Subcutaneous preadipocyte (primary cell): Measurements from ENCODE around the gene PEA15. TPM values are rescaled to one million over a fixed set of nuclear protein-coding genes. Genes with fewer than 3 reads are reported as not detected.

Experiments
- total RNA-seq: library from RNA; depleted of rRNA; stranded (reverse); fragments of >200 nt; gene quantifications from 2 replicates; pipeline ENCODE4 v1.2.3, GENCODE V29; 2012

PEA15 gene, protein sequence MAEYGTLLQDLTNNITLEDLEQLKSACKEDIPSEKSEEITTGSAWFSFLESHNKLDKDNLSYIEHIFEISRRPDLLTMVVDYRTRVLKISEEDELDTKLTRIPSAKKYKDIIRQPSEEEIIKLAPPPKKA
- 67.1 and 80.8 TPM in 2 replicates for total RNA-seq

DNA sequence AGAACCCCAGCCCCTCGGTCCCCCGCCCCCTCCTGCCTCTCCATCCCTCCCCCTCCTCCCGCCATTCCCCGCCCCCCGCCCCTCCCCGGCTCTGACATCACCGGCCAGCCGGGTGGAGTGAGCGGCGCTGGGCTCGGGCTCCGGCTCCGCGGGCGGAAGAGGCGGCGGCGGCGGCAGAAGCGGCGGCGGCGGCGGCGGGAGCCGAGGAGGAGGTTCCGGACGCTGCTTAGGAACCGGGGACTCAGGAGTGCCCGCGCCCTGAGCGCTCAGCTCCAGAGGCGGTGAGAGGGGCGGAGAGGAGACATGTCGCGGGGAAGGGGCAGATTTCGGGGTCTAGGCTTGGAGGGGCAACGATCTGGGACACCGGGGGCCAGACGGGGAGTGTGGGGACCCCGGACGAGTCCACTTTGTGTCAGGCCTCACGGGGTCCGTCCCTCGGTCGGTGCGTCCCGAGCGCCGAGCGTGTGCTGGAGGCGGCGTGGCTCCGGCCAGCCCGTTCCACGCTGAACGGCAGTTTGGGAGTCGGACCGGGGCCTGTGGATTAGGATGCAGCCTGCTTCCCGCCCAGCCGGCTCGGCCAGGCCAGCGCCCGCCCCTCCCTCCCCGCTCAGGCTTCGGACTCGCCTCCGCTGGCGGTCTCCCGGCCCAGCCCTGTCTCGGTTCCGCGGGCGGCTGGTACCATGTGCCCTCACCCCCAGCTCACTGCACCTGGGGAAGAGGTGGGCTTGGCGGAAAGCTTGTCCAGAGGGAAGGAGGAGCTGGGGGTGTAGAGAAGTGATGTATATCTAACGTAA, at the start of gene PEA15:
Gene PEA15, plus strand, starts transcription at position 143 of the 794 bp plus-strand sequence. CDS start 6,161 bp downstream, outside the sequence.

DNA sequence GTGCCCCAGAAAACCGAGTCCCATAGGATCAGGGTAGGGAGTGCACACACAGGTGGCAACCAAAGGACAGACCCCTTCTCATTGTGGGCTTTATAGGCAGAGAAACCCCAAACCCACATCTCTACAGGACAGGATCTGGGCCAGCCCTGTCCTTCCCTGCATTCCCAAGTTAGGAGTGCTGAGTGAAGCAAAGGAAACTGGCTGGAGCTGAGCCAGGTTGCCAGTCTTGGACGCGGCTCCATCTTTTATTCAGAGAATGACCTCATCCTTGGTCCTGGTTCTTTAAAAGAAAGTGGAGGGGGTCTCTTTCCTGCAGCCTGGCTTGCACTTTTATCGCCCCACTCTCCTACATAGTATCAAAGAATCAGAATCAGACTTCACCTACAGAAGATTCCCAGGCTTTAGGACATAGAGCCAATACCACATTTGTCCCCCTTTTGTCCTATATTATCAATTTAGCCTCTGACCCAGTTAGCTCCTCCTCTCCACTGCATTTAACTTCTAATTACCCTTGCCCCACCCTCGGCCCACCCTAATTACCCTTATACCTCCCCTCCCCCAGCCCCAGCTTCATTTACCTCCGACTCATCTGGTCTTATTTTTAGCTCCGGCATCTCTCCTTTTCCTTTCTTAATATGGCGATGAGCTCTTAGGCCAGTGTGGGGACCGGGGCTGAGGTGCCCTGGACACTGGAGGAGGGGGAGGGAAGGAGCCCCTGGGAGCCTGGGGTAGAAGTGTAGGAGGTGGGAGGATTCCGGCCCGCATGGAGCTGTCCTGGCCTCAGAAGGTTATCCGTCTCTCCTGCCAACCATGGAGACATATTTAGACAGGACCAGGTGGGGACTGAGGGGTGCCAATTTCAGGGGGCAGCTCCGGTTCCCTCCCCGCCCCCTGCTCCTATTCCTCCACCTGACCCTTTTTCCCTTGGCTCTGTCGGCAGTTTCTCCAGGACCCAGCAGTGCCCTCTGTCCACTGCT, 15.2 kb upstream of the PEA15 start, which contains the start of gene CASQ1:
Gene CASQ1, plus strand, starts transcription at position 927 of the 977 bp plus-strand sequence. CDS start 177 bp downstream, outside the sequence.

DNA sequence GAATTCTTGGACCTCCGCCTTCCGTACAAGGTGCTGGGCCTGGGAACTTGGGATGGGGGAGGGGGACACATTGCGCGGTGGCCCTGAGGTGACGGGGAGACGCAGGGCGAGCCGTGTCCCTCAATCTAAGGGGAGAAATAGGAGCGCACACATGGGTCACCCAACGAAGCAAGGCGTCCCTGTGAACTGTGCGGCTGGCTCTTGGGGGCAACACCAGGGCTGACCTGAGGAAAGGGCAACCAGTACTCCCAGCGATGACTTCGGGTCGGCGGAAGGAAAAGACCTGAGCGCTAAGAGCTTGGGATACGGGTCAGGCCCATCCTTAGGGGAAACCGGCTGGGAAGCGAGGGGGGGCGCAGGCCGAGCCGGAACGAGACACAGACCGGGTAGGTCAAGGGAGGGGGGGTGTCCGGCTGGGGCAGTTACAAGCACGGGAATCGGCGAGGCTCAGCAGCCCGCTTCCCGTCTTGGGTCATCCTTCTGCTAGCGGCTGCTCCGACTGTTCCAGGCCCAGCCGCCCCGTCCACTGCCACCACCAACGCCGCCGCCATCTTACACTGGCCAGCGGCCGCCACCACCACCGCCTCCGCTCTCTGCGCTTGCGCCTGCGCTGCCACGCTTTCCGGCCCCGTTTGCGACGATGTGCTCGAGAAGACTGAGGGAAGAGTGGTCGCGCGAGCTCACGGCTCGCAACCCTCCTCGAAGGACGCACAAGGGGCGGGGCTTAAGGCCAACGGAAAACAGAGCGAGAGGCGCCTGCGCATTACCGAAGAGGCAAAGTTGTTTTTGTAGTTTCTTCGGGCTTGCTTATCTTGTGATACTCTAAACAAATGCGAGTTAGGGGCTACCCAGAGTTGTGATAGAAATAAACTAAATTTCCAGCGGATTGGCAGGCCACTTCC, 57.0 kb downstream of the PEA15 start, which contains the start of gene DCAF8:
Gene DCAF8, minus strand, starts transcription at position 657 of the 902 bp plus-strand sequence. CDS start 18,541 bp downstream, outside the sequence.

Other genes with a start within 250 kb of the PEA15 start
- gene PIGM, start 173.4 kb upstream of the PEA15 start, total RNA-seq: 5.1 and 6.6 TPM in 2 replicates
- gene KCNJ10, start 135.2 kb upstream of the PEA15 start, total RNA-seq: not detected in 2 replicates
- under 0.01 TPM in 1 of 2 replicates, not detected in the other for gene KCNJ9, start 123.8 kb upstream of the PEA15 start, total RNA-seq
- gene IGSF8, start 106.8 kb upstream of the PEA15 start, total RNA-seq: 11.5 and 14.3 TPM in 2 replicates
- not detected in 2 replicates for gene ATP1A2, start 89.6 kb upstream of the PEA15 start, total RNA-seq
- not detected in 2 replicates for gene ATP1A4, start 53.8 kb upstream of the PEA15 start, total RNA-seq
- gene CASQ1, start 14.8 kb upstream of the PEA15 start, total RNA-seq: not detected in 2 replicates
- 77.2 and 85.2 TPM in 2 replicates for gene DCAF8, start 57.2 kb downstream of the PEA15 start, total RNA-seq
- 54.4 and 58.8 TPM in 2 replicates for gene PEX19, start 79.7 kb downstream of the PEA15 start, total RNA-seq
- 199 and 249 TPM in 2 replicates for gene COPA, start 137.9 kb downstream of the PEA15 start, total RNA-seq
- gene NCSTN, start 138.0 kb downstream of the PEA15 start, total RNA-seq: 107 and 115 TPM in 2 replicates
- gene NHLH1, start 161.7 kb downstream of the PEA15 start, total RNA-seq: 0.20 TPM in 1 of 2 replicates, not detected in the other
- under 0.01 TPM in 1 of 2 replicates, not detected in the other for gene VANGL2, start 195.2 kb downstream of the PEA15 start, total RNA-seq